Suppressor macrophage treated with lipopolysaccharide for 1 hour (primary cell): Measurements from ENCODE around the gene TRAPPC2.

Experiments used
- DNase-seq, 3 donors: peaks; one replicate each; pipeline ENCODE4 v3.0.0-alpha.2; 2020 to 2022

The TRAPPC2 gene

DNA sequence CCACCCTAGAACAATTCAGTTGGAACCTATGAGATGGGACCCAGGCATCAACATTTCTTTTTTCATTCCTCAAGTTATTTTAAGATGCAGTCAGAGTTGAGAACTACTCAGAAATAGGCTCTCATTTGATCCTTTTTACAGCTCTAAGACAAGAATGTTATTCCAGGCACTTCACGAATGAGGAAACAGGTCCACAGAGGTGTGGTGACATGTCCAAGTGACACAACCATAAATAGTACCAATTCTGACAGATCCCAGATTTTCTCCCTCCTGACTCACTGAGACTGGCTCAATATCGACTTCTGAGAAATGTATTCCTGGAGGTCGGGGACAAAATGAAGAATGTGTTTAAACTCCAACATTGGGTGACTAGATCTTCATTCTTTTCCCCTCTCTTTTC lies 70.4 kb downstream of the TRAPPC2 start:
- DNase-seq, result peak in 1 of 3 donors; percentile 15

DNA sequence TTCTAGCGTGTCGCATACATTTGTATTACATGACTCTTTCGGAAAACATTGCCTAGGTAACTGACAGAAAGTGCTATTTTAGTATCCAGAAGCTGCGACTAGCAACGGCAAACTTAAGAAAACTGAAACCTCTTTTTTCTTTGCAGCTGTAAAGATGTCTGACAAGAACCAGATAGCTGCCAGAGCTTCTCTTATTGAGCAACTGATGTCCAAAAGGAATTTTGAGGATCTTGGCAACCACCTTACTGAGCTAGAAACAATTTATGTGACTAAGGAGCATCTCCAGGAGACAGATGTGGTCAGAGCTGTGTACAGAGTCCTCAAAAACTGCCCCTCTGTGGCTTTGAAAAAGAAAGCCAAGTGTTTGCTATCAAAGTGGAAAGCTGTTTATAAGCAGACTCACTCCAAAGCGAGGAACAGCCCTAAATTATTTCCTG lies 72.0 kb downstream of the TRAPPC2 start:
- DNase-seq, result peak in 1 of 3 donors; percentile 8
